Effector memory CD4-positive, alpha-beta T cell (primary cell): ENCODE data around the gene LRBA.
"Not testable (repeated sequence)": the region's sequence is repeated elsewhere in the genome, so short reads cannot be mapped to it uniquely, and the experiment has no call there.

ENCODE experiments used
- DNase-seq, 3 donors: peaks; one replicate each; pipeline ENCODE4 v3.0.0-alpha.2; 2020
- H3K27ac ChIP-seq: 2 replicates; pipeline ENCODE4 v1.7.0; 2013; ENCODE audit warnings: mild to moderate bottlenecking, low read length, moderate library complexity; ENCODE audit not compliant: insufficient read depth, poor library complexity, severe bottlenecking
- H3K27me3 ChIP-seq: replicated peaks from 2 replicates; pipeline ENCODE4 v1.7.0; 2013; ENCODE audit warnings: mild to moderate bottlenecking, low read length; ENCODE audit not compliant: insufficient read depth, control insufficient read depth, poor library complexity, severe bottlenecking
- H3K36me3 ChIP-seq: 2 replicates; pipeline ENCODE4 v1.7.0; 2013; ENCODE audit warnings: mild to moderate bottlenecking, low read length, moderate library complexity; ENCODE audit not compliant: control insufficient read depth, insufficient read depth
- H3K4me1 ChIP-seq: 2 replicates; pipeline ENCODE4 v1.7.0; 2013; ENCODE audit warnings: low read length, mild to moderate bottlenecking; ENCODE audit not compliant: control insufficient read depth, insufficient read depth, poor library complexity, severe bottlenecking
- H3K4me3 ChIP-seq: 2 replicates; pipeline ENCODE4 v1.7.0; 2013; ENCODE audit warnings: low read length, low read depth, mild to moderate bottlenecking; ENCODE audit not compliant: insufficient read depth, poor library complexity, severe bottlenecking
- H3K9me3 ChIP-seq: 2 replicates; pipeline ENCODE4 v1.7.0; 2013; ENCODE audit warnings: mild to moderate bottlenecking, low read length, moderate library complexity; ENCODE audit not compliant: control insufficient read depth

LRBA gene

DNA sequence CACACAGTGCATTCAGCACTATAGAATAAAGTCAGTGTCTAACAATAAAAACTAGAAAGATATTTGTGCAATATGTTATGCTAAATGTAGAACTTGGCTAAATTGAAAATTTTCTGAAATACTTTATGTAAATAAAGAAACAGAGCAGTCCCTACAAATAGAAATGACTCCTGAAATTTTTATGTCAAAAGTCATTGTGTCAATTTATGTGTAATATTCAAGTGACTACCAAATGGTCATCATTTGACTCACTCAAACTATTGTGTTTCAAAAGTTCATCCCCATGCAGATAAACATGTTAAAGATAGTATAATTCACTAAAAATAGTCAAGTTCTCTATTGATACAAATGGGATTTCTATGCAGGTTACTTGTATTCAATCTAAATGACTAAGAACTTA lies 17.9 kb downstream of the LRBA start:
- no peaks in the 10 kb centered on the region for H3K36me3 ChIP-seq
- no peak for DNase-seq
- no peak overlapping the region for H3K27ac ChIP-seq
- H3K4me3 ChIP-seq, result no peak overlapping the region
- no peaks in the 10 kb centered on the region for H3K9me3 ChIP-seq
- H3K27me3 ChIP-seq, result no peaks in the 10 kb centered on the region
- no peaks in the 10 kb centered on the region for H3K4me1 ChIP-seq

DNA sequence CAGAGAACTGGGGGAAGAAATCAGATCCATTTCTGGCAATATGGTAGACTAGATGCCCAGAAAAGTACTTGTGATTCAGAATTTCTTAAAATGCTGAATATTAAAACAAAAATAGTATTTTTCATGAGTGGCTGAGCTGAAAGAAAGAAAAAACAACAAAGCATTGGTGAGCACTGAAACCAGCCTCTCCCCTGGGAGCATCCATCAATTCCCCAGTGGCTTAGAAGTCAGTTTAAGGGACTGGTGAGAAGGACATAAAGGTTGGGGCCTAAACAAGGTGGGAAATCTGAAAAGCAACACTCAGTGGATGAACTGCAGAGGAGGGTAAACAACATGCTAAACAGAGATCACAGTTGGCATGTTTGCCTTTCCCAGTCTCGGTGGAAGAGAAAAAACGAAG lies 20.4 kb downstream of the LRBA start:
- no peaks in the 10 kb centered on the region for H3K9me3 ChIP-seq
- no peaks in the 10 kb centered on the region for H3K4me1 ChIP-seq
- H3K4me3 ChIP-seq, result no peak overlapping the region
- H3K27ac ChIP-seq, result no peak overlapping the region
- no peaks in the 10 kb centered on the region for H3K27me3 ChIP-seq
- DNase-seq, result no peak
- no peaks in the 10 kb centered on the region for H3K36me3 ChIP-seq

DNA sequence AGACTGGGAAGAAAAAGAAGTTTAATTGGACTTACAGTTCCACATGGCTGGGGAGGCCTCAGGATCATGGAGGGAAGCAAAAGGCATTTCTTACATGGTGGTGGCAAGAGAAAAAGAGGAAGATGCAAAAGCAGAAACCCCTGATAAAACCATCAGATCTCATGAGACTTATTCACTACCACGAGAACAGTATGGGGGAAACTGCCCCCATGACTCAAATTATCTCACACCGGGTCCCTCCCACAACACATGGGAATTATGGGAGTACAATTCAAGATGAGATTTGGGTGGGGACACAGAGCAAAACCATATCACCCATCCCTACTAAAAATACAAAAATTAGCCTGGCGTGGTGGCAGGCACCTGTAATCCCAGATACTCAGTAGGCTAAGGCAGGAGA lies 21.5 kb downstream of the LRBA start:
- not testable (repeated sequence) for DNase-seq, H3K4me3 ChIP-seq, H3K4me1 ChIP-seq, H3K9me3 ChIP-seq, H3K27ac ChIP-seq, H3K36me3 ChIP-seq, H3K27me3 ChIP-seq

DNA sequence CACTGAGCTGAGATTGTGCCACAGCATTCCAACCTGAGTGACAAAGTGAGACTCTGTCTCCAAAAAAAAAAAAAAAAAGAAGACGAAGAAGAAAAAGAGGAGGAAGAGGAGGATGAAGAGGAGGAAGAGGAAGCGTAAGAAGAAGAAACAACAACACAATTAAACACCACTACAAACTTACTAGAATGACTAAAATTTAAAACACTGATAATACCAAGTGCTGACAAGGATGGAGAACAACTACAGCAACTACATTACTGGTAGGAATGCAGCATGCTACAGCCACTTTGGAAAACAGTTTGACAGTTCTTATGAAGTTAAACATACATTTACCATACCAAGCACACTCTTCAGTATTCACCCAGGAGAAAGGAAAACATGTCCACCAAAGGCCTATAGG lies 24.1 kb downstream of the LRBA start:
- Histone ChIP-seq H3K4me1 (no peaks in the 10 kb centered on the region), H3K27ac (no peak overlapping the region), H3K4me3 (no peak overlapping the region), H3K9me3 (no peaks in the 10 kb centered on the region), H3K36me3 (no peaks in the 10 kb centered on the region), H3K27me3 (no peaks in the 10 kb centered on the region)
- no peak for DNase-seq

DNA sequence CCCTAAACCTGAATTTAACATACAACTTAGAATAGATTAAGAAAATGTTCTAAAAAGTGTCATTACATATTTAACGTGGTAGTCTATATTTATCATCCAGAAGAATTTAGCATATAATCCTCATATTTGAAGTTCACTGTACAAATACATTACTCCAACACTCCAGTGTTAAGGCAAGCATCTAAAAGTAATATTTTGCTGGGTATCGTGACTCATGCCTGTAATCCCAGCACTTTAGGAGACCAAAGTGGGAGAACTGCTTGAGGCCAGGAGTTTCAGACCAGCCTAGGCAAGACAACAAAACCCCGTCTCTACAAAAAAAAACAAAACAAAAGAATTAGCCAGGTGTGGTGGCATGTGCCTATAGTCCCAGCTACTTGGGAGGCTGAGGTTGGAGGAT lies 24.8 kb downstream of the LRBA start:
- no peak for DNase-seq
- H3K36me3 ChIP-seq, result no peaks in the 10 kb centered on the region
- no peaks in the 10 kb centered on the region for H3K27me3 ChIP-seq
- H3K9me3 ChIP-seq, result no peaks in the 10 kb centered on the region
- H3K4me3 ChIP-seq, result no peak overlapping the region
- no peaks in the 10 kb centered on the region for H3K4me1 ChIP-seq
- no peak overlapping the region for H3K27ac ChIP-seq

DNA sequence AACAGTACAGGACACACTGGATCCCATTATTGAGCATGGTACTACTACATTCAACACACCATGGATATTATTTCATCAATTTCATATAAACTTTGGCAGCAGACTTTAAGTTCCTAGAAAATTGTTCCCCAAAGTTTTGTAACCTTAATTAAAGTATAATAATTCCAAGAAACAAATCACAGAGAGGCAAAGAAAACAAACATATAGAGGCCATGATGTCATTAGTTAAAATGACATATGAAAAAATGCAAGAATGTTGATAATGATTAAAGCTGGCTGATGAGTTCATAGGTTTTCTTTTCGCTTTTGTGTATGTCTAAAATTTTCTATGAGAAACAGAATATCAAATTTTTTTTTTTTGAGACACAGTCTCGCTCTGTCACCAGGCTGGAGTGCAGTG lies 26.8 kb downstream of the LRBA start:
- no peak for DNase-seq
- Histone ChIP-seq H3K4me3 (no peak overlapping the region), H3K27me3 (no peaks in the 10 kb centered on the region), H3K9me3 (no peaks in the 10 kb centered on the region), H3K36me3 (no peaks in the 10 kb centered on the region), H3K4me1 (no peaks in the 10 kb centered on the region), H3K27ac (no peak overlapping the region)

DNA sequence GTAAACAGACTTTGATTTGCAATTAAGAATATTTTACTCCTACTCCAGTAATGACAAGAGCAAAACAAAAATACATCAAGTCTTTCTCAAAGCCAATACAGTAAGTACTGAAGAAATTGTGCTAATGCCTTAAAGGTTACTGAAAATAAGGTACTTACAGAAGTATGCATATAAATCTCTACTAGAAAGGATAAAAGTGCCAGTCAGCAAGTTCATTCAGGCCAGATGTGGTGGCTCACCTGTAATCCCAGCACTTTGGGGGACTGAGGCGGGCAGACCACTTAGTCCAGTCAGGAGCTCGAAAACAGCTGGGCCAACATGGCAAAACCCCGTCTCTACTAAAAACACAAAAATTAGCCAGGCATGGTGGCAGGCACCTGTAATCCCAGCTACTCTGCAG lies 27.9 kb downstream of the LRBA start:
- H3K4me1 ChIP-seq, result no peaks in the 10 kb centered on the region
- H3K27ac ChIP-seq, result no peak overlapping the region
- no peaks in the 10 kb centered on the region for H3K36me3 ChIP-seq
- no peak overlapping the region for H3K4me3 ChIP-seq
- no peaks in the 10 kb centered on the region for H3K27me3 ChIP-seq
- DNase-seq, result no peak
- no peaks in the 10 kb centered on the region for H3K9me3 ChIP-seq

DNA sequence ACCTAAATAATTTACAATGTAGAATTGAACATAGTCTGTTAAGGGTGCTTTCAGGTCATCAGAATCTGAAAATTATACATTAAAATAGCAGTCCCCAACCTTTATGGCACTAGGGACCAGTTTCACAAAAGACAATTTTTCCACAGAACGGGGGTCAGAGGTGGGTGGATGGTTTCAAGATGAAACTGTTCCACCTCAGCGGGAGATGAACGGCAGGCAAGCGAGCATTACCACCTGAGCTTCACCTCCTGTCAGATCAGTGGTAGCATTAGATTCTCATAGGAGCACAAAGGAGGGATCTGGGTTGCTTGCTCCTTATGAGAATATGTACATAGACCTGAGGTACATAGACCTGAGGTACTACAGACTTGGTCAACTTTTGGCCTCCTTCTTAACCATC lies 29.0 kb downstream of the LRBA start:
- no peaks in the 10 kb centered on the region for H3K9me3 ChIP-seq
- H3K36me3 ChIP-seq, result no peaks in the 10 kb centered on the region
- no peak overlapping the region for H3K27ac ChIP-seq
- no peak for DNase-seq
- H3K4me3 ChIP-seq, result no peak overlapping the region
- no peaks in the 10 kb centered on the region for H3K27me3 ChIP-seq
- no peaks in the 10 kb centered on the region for H3K4me1 ChIP-seq

DNA sequence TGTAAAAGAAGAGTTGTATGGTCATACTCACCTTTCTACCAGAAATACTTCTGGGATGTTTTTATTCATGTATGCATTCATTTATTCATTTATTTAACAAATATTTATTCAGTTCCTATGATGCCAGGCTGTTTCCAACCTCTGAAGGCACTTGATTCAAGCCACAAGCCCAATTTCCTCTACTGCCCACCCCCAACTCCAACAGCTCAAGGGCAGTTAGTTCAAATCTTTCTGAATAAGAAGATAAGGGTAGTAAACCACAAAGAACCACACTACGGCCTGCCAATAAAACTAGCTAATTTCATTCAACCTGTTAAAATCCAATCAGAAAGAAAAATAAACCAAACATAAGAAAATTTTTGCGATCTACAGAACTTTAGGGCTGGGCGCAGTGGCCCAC lies 31.2 kb downstream of the LRBA start:
- Histone ChIP-seq H3K27me3 (no peaks in the 10 kb centered on the region), H3K27ac (no peak overlapping the region), H3K9me3 (no peaks in the 10 kb centered on the region), H3K4me3 (no peak overlapping the region), H3K4me1 (no peaks in the 10 kb centered on the region), H3K36me3 (no peaks in the 10 kb centered on the region)
- no peak for DNase-seq

DNA sequence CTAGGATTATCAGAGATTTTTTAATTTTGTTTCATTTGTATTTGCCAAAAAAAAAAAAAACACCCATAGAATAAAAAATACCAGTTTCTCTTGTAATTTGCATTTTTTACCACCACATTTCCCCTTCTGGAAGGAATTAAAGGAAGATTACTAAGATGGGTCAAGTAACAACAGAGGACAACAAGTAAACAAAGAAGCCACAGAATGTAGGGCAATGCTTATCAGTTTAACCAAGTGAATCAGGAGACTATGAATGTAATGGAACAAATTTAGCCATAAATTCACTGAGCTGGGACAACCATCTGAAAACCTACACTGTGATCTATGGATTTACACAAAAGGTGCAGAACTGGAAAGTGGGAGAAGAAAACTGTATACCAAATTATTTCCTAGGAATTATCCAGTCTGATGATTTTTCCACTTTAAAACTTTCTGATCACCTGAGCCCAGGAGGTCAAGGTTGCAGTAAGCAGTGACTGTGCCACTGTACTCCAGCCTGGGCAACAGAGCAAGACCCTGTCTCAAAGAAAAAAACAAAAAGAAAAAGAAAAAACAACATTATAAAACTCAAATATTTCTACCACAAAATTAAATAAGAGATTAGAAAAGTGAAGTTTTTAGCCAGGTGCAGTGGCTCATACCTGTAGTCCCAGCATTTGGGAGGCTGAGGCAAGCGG lies 32.4 kb downstream of the LRBA start:
- Histone ChIP-seq H3K27me3 (no peaks in the 10 kb centered on the region), H3K4me1 (no peaks in the 10 kb centered on the region), H3K4me3 (no peak overlapping the region), H3K9me3 (no peaks in the 10 kb centered on the region), H3K27ac (no peak overlapping the region), H3K36me3 (no peaks in the 10 kb centered on the region)
- DNase-seq, result no peak
